H1 (cell line): Measurements from ENCODE around the gene ATP6V0A1.

ENCODE experiments used
- CTCF ChIP-seq, 3 experiments: IDR thresholded peaks; 1 replicate in 2 of 3; 2 replicates in 1 of 3; pipeline versions ENCODE4 v1.5.1 to v1.6.1; 2011; ENCODE audit warnings: low read length in 3 of 3, mild to moderate bottlenecking in 3 of 3, inconsistent platforms in 2 of 3, low read depth in 1 of 3, moderate library complexity in 1 of 3; ENCODE audit not compliant: insufficient read depth in 1 of 3; ENCODE audit errors: control extremely low read depth in 1 of 3
- POLR2AphosphoS5 ChIP-seq: IDR thresholded peaks from 2 replicates; pipeline ENCODE4 v1.6.1; 2011; ENCODE audit warnings: low read depth, low read length
- SRF ChIP-seq: IDR thresholded peaks from 2 replicates; pipeline ENCODE4 v1.6.1; 2011; ENCODE audit warnings: mild to moderate bottlenecking, low read depth, low read length, moderate library complexity

GRCh38 chr17:42422412-42422957, 36.2 kb upstream of the ATP6V0A1 start:
- TF ChIP-seq CTCF (IDR thresholded peaks at IDR 0.05; ENCODE audit: control extremely low read depth in 1 of 3, insufficient read depth in 1 of 3, low read depth in 1 of 3, low read length in 3 of 3) (no peak), SRF (no peak), POLR2AphosphoS5 (no peak)
